Inflammatory macrophage (primary cell): ENCODE data around the gene GRAP2.
"Not testable (repeated sequence)": the region's sequence is repeated elsewhere in the genome, so short reads cannot be mapped to it uniquely, and the experiment has no call there.

Source experiments
- DNase-seq, 2 donors: peaks; one replicate each; pipeline ENCODE4 v3.0.0-alpha.2; 2020 to 2022
- total RNA-seq, 18 experiments: gene quantifications; one replicate each; lab custom pipeline; 2026; ENCODE audit warnings: mixed read lengths in 6 of 18, inconsistent platforms in 2 of 18; lab: John Stamatoyannopoulos, UW

Gene GRAP2
- total RNA-seq: 0 to 1.4 (median 0.10) reads per million in 18 experiments

GRCh38 chr22:39900306-39901227 lies at the start of gene GRAP2:
Gene GRAP2 (plus strand): TSS chr22:39901084. CDS start chr22:39947107, 46,023 bp downstream.
- peak; percentile 47 to 50 for DNase-seq

- peak; percentile 53 to 63 for DNase-seq
Observed at GRCh38 chr22:39851606-39852315, 49.1 kb upstream of the GRAP2 start.

GRCh38 chr22:39852799-39853198 lies 48.1 kb upstream of the GRAP2 start:
- DNase-seq: no peak

- DNase-seq: no peak
Observed at GRCh38 chr22:39856588-39856987, 44.3 kb upstream of the GRAP2 start.

- no peak for DNase-seq
Observed at GRCh38 chr22:39859903-39860588, 40.8 kb upstream of the GRAP2 start.

GRCh38 chr22:39868741-39869140 lies 32.1 kb upstream of the GRAP2 start:
- no peak for DNase-seq

GRCh38 chr22:39869797-39870196 lies 31.1 kb upstream of the GRAP2 start:
- DNase-seq: not testable (repeated sequence)

- no peak for DNase-seq
Observed at GRCh38 chr22:39871008-39871798, 29.7 kb upstream of the GRAP2 start.

- DNase-seq: no peak
Observed at GRCh38 chr22:39872548-39872947, 28.3 kb upstream of the GRAP2 start.

- DNase-seq: peak; percentile 54 to 72
Observed at GRCh38 chr22:39873965-39874364, 26.9 kb upstream of the GRAP2 start.

GRCh38 chr22:39875176-39875885 lies 25.6 kb upstream of the GRAP2 start:
- not testable (repeated sequence) for DNase-seq

GRCh38 chr22:39877079-39877845 lies 23.6 kb upstream of the GRAP2 start:
- DNase-seq: no peak

GRCh38 chr22:39880722-39881121 lies 20.2 kb upstream of the GRAP2 start:
- no peak for DNase-seq

GRCh38 chr22:39883057-39883456 lies 17.8 kb upstream of the GRAP2 start:
- DNase-seq: no peak

- not testable (repeated sequence) for DNase-seq
Observed at GRCh38 chr22:39889924-39890323, 11.0 kb upstream of the GRAP2 start.

GRCh38 chr22:39893526-39893925 lies 7.4 kb upstream of the GRAP2 start, which contains the start of gene ENTHD1:
Gene ENTHD1 (minus strand): TSS chr22:39893760. CDS start chr22:39887748, 6,012 bp downstream.
- DNase-seq: no peak

- no peak for DNase-seq
Observed at GRCh38 chr22:39894554-39895092, 6.3 kb upstream of the GRAP2 start.

GRCh38 chr22:39895682-39896081 lies 5.2 kb upstream of the GRAP2 start:
- no peak for DNase-seq

- no peak for DNase-seq
Observed at GRCh38 chr22:39896313-39896996, 4.4 kb upstream of the GRAP2 start.

- DNase-seq: no peak
Observed at GRCh38 chr22:39897841-39898240, 3.0 kb upstream of the GRAP2 start.
